HG03457 (cell line): ENCODE measurements around the gene OR2V2.
"Not testable (repeated sequence)": the region's sequence is repeated elsewhere in the genome, so short reads cannot be mapped to it uniquely, and the experiment has no call there.

ENCODE experiments used
- ATAC-seq: cut with Tn5 transposase; IDR thresholded peaks from one replicate; pipeline ENCODE4 v1.9.1; 2021; ENCODE audit warnings: moderate number of reproducible peaks; ENCODE audit not compliant: unreplicated experiment

Gene OR2V2, protein sequence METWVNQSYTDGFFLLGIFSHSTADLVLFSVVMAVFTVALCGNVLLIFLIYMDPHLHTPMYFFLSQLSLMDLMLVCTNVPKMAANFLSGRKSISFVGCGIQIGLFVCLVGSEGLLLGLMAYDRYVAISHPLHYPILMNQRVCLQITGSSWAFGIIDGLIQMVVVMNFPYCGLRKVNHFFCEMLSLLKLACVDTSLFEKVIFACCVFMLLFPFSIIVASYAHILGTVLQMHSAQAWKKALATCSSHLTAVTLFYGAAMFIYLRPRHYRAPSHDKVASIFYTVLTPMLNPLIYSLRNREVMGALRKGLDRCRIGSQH

DNA sequence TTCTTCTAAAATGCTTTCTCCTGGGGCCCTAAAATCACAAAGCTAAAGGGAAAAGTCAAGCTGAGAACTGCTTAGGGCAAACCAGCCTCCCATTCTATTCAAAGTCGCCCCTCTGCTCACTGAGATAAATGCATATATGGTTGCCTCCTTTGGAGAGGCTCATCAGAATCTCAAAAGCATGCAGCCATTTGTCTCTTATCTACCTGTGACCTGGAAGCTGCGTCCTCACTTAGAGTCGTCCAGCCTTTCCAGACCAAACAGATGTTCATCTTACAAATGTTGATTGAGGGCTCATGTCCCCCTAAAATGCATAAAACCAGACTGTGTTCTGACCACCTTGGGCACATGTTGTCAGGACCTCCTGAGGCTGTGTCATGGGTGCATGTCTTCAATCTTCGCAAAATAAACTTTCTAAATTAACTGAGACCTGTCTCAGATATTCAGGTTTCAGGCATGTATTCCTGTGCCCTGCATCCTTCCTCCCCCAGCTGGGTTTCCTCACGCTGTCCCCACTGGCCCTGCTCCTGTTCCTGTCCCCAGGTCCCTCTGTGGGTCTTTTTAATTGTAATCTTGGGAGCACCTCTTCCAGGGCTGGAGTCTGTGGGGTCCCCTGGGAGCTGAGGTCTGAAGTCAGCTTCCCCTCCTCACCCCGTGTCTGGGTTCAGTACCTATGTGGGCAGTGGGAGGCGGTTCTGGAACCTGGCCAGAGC lies at the start of gene OR2V2:
Gene OR2V2, plus strand, starts transcription at position 660 of the 710 bp plus-strand sequence. CDS start 7,357 bp downstream, outside the sequence.
- not testable (repeated sequence) for ATAC-seq

DNA sequence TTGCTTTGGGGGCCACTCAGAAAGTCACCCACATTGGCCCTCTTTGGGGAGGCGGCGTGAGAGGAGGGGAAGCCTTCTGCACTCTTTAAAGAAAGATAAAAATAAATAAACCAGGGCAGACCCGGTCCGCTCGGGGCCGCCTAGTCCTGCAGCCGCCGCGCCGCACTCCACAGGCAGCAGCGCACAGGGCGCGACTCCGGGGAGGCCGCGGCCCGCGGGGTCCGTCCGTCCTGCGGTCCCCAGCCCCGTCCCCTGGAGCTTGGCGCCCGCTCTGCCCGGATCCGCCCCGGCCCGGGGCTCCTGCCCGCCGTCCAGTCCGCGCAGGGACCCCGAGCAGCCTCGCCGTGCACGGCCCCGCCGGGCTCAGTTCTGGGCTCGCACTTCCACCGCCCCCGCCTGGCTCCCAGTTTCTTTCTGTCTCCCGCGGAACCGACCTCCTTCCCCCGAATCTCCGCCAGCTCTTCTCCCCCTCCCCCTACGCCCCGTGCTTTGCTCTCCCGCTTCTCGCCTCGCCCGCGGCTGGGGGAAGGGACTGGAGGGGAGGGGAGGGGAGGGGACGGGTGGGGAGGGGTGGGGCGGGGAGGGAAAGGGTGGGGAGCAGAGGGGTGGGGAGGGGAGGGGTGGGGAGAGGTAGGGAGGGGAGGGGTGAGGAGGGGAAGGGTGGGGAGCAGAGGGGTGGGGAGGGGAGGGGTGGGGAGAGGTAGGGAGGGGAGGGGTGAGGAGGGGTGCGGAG lies 49.5 kb upstream of the OR2V2 start:
- ATAC-seq, result not testable (repeated sequence)

DNA sequence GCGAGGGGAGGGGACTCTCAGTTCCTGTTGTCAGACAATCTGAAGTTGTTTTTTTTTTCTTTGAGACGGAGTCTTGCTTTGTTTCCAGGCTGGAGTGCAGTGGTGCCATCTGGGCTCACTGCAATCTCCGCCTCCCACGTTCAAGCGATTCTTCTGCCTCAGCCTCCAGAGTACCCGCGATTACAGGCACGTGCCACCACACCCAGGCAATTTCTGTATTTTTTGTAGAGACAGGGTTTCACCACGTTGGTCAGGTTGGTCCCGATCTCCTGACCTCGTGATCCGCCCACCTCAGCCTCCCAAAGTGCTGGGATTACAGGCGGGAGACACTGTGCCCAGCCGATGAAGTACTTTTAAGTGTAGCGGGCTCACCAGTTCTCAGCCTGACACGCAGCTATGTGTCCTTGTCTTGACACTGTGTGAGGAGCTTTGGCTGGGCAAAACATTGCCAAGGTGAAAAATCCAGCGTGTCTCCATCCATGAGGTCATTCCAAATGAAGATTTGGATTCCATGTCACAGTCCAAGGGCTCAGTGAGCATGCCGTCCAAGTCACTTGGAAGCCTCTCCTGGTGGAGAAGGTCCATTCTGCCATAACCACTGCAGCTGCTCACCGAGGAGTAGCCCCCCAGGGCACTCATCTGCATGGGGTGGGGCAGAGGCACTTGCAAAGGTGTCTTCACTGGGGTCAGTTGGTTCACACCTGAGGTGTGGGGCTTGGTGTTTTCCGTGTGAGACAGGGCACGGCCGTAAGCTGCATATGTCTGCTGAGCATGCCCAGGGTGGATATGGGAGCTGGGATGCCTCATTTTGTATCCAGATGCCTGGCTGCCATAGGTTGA lies 48.4 kb upstream of the OR2V2 start:
- no peak for ATAC-seq

DNA sequence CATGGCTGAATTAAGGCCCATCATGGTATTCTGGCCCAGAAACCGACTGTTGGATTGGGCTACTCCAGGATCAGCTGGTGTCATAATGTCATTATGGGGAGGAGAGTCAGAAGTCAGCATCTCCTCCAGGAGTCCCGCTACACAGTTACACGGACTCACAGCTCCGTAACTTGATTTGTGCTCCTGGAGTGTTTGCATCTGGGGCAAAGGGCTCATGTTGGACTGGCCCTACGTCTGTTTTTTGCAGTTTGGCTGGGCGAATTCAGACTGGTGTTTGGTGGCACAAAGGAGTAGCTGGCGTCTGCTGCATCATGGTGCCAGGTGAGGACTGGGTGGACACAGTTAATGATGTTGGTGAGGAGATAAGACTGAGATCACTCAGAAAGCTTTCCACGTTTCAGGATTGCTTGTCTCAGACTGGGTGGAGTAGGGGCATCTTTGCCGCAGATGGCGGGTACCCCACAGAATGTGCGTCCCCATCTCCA lies 47.7 kb upstream of the OR2V2 start:
- no peak for ATAC-seq

DNA sequence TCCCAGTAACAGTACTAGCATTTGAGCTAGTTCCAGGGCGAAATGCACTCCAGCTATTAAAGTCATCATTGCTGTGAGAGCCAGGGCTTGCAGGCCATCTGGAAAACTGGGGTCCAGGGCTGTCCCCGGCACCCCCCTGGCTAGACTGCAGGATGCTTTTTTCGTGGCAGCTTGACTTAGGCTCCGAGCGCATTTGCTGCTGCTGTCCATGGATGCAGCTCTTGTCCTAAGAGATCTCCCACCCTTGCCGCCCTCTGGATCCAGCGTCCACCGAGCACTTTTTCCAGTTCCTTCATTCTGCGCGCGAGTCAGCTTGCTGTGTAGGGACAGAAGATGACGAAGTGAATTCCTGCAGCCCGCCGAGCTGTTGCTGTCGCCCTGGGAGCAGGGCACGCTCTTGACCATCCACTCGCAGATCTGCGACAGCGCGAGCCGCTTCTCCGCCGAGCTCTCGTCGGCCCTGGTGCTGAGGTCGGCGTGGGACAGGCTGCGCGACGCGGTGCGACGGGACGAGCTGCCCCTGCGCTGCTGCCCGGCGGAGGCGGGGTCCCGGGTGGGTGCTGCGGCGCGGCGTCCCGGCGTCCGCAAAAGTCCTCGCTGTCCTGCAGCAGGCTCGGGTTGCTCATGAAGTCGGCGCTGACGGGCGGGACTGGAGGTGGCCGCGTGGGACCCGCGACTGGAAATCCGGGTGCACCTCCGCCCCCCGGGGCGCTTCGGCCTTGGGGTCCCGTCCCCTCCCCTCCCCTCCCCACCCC lies 47.1 kb upstream of the OR2V2 start:
- ATAC-seq, result no peak

DNA sequence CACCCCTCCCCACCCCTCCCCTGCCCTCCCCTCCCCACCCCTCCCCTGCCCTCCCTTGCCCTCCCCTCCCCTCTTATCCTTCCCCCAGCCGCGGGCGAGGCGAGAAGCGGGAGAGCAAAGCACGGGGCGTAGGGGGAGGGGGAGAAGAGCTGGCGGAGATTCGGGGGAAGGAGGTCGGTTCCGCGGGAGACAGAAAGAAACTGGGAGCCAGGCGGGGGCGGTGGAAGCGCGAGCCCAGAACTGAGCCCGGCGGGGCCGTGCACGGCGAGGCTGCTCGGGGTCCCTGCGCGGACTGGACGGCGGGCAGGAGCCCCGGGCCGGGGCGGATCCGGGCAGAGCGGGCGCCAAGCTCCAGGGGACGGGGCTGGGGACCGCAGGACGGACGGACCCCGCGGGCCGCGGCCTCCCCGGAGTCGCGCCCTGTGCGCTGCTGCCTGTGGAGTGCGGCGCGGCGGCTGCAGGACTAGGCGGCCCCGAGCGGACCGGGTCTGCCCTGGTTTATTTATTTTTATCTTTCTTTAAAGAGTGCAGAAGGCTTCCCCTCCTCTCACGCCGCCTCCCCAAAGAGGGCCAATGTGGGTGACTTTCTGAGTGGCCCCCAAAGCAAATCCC lies 46.2 kb upstream of the OR2V2 start:
- ATAC-seq, result not testable (repeated sequence)

DNA sequence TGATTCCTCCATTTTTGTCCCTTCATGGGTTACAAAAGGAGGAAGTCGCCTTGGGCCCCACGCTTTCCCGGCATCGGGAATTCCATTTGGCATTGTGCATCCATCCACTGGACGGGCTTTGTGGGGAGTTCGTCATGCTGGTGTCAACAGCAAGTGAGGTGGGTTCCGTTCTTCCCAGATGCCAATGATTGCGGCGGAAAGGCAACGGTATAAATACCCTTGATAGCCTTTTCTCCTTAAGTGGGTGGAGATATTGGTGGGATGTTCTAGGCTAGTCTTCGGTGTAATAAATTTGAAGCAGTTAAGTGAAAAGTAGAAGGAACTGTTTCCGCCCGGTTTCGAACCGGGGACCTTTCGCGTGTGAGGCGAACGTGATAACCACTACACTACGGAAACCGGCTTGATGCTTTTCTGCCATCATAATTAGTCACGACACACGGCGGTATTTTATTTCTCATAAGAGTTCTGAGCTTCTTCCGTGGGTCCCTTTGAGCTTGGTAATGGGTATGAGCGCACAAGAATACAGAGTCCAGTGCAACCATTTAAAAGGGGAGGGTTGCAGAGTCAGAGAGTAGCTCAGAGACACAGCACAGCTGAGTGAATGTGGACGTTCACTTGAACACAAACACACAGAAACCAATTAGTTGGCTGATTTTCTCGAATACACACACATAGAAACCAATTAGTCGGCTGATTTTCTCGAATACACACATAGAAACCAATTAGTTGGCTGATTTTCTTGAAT lies 45.3 kb upstream of the OR2V2 start:
- ATAC-seq, result not testable (repeated sequence)

DNA sequence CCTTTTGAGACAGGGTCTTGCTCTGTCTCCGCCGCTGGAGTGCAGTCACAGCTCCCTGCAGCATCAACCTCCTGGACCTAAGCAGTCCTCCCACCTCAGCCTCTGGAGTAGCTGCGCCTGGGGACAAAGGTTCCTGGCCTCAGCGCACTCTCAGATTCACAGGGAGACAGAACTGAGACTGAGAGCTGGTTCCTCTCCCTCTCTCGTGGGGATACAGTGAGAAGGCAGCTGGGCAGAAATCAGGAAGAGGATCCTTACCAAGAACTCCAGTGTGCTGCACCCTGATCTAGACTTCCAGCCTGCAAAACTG lies 43.2 kb upstream of the OR2V2 start:
- ATAC-seq, result not testable (repeated sequence)

DNA sequence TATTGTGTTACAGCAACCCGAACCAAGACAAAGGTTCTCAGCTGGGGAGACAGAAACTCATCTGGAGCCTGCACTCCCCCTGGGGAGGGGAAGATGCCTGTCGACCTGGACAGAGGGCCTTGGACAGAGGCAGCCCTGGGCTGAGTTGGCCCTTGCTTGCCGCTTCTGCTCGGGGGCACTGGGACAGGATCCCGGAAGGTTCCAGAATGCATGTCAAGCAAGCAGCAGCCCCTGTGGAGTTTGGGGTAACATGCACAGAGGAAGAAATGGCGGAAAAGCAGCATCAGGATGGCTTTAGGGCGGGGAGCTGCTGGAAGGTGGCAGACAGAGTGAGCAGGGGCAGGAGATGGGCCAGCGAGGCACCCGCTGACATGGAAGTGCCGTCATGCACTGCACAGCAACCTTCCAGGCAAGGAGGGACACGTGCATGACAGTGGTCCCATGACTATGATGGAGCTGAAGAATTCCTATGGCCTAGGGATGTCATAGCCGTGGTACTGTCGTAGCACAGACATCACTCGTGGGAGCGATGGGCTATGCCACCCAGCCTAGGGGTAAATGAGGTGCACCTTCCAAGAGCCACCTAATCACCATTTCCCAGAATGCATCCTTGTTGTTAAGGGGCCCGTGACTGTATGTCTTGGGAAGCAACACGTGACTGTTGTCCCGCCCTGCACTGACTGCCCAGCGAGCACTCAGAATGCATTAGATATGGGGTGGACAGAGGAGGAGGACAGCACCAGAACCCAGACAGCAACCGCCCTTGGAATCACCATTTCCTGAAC lies 42.6 kb upstream of the OR2V2 start:
- ATAC-seq, result not testable (repeated sequence)

DNA sequence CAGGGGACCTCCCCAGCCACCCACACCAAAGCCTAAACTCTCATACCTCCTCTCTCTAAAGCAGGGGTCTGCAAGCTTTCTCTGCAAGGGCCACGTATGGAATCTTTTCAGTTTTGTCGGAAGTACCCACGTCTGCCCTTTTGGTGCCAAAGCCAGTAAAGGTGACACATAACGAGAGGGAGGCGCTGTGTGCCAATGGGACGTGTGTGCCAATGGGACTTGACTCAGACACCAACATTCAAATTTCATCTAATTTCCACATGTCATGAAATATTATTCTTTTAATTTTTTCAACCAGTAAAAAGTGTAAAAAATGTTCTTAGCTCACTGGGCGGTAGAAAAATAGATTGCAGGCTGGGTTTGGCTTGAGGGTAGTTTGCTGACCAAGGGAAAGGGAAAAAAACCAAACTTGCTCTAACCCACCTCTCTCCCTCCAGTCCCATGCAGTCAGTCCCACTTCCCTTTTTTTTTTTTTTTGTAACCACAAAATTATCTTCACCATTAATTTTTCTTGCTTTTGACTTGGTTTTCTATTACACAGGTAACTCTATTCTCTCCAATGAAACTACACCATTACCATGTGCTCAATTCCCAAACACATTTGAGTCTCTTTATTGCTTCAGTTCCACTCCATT lies 41.9 kb upstream of the OR2V2 start:
- no peak for ATAC-seq

DNA sequence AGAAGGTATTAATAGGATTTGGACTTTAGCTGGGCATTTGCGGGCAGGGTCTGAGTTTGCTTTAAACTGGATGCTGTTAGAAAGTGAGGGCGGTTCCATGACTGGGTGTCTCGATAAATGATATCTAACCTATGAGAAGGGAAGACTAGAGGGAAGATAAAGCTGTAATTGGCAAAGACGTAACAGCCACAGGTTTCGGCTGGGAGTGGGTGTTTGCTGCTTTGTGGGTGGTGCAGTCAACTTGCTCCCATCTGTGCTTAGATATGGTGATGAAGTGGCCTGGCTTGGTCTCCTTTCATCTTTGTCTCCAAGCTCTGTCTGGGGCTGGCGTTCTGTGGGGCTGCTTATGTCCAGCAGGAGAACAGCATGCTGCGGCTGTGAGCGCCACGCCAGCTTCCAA lies 39.7 kb upstream of the OR2V2 start:
- no peak for ATAC-seq

DNA sequence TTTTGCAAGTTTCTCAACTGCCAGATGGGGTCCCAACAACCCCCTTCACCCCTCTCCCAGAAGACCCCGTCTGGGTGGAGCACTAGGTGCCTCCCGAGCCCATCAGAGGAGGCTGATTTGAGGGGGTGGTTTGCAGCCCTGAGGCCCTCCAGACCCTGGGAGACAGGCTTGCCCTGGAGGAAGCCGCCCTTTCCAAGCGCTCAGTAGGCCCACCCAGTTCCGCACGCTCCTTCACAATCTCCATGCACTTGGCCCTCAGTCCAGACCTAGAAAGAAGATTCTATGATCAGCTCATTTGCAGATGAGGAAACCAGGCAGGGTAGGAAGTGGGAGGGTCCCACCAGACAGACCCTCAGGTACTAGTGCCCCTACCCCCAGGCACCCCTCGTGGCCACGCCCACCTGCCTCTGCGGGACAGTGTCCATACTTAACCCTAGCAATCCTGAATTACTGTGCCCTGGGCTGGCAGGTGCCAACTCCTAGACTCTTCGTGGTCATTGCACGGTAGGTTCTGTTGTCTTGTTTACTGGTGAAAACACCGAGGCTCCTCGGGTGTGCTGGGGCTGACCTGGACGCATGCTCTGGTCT lies 38.7 kb upstream of the OR2V2 start:
- no peak for ATAC-seq

DNA sequence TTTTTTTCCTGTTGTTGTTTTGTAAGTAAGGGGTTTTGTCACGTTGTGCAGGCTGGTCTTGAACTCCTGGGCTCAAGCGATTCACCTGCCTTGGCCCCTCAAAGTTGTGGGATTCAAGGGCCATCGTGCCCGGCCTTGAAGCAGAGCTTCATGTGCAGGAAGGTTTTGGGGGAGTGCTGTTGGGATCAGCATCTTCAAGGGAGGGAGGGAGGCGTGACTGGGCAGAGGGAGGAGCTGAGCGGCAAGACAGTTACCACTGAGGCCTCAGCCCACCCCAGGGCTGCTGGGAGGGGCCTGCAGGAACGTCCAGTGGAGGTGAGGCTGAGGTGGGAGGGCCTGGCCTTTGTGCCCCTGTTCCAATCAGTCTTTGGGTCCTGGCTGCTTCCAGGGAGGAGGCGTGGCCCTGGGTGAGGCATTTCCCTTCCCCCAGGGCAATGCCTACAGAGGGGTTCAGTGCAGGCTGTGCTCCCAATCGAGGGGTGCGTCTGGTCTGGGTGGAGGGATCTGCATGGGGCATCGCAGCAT lies 37.8 kb upstream of the OR2V2 start:
- no peak for ATAC-seq

DNA sequence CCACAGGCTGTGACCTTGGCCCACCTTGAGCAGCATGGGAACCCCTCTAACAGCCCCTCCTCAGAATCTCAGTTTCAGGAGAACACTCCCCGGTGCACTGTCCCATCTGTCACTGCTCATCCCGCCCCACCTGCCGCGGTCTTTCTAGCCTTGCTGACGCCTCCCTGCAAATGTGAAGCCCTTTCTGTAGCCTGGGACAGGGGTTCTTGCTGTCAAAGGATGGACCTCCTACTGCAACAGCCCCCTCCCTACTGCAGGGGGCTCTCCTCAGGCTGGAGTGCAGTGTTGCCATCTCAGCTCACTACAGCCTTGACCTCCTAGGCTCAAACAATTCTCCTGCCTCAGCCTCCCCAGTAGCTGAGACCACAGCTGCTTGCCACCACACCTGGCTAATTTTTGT lies 36.4 kb upstream of the OR2V2 start:
- ATAC-seq, result no peak

DNA sequence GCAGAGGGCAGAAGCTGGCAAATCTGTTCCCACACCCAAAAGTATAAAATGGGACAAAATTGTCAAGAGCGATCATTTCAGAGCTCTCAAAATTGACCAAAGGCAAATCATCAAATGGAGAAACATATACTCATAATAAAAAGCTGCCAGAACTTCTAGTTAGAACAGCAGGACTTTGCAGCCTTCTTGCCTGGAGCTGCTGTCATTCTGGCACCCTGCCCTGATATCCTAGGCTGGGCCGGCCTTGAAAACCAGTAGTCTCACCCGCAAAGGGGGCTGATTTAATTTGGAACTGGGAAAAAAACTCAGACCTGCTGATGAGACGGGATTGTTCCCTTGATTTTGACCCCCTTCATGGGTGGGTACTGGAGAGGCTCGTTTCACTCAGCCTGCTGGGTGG lies 34.9 kb upstream of the OR2V2 start:
- ATAC-seq, result no peak

DNA sequence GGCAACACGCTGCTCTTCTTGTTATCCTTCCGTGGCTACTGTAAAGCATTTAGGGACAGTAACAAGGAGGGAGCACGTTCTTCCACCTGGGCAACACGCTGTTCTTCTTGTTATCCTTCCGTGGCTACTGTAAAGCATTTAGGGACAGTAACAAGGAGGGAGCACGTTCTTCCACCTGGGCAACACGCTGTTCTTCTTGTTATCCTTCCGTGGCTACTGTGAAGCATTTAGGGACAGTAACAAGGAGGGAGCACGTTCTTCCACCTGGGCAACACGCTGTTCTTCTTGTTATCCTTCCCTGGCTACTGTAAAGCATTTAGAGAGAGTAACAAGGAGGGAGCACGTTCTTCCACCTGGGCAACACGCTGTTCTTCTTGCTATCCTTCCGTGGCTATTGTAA lies 33.8 kb upstream of the OR2V2 start:
- ATAC-seq, result not testable (repeated sequence)

DNA sequence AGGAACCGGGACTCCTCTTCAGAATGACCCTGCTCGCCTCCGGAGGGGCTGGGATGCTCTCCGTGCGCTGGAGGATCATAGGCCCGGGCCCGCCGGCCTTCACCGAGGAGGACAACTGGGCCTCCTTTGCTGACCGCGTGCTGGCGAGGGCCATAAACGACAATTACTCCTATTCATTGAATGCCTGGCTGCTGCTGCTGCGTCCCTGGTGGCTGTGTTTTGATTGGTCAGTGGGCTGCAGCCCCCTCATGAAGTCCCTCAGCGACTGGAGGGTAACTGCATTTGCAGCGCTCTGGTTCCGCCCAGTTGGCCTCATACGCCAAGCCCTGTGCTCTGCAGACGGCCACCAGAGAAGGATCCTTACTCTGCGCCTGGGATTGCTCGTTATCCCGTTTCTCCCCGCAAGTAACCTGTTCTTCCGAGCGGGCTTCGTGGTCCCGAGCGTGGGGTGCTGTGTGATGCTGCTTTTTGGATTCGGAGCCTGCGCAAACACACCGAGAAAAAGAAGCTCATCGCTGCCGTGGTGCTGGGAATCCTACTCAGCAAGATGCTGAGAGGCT lies 33.0 kb upstream of the OR2V2 start:
- ATAC-seq, result no peak
